Common myeloid progenitor, CD34-positive (primary cell): ENCODE results near the gene HDAC8.
"Not testable (repeated sequence)": the region's sequence is repeated elsewhere in the genome, so short reads cannot be mapped to it uniquely, and the experiment has no call there.

Experiments used
- CTCF ChIA-PET: fragments of 350-600 bp; sonication (Branson Sonifier 250); formaldehyde crosslinking; loops from one replicate; lab custom pipeline; 2021; ENCODE audit warnings: antibody characterized with exemption; lab: Charles Lee
- POLR2A ChIA-PET: fragments of 350-600 bp; sonication (Branson Sonifier 250); formaldehyde crosslinking; loops from one replicate; lab custom pipeline; 2021; ENCODE audit warnings: antibody characterized with exemption; lab: Charles Lee
- DNase-seq, 3 donors: peaks; one replicate each; pipeline versions ENCODE4 v3.0.0 to v3.0.0-alpha.2; 2013
- H3K27ac ChIP-seq, 2 experiments: 1 replicate in 1 of 2; 2 replicates in 1 of 2; pipeline ENCODE4 v1.7.0; 2013; ENCODE audit warnings: inconsistent platforms in 2 of 2, low read length in 2 of 2, mild to moderate bottlenecking in 2 of 2, low read depth in 1 of 2, moderate library complexity in 1 of 2; ENCODE audit not compliant: severe bottlenecking in 2 of 2, insufficient read depth in 1 of 2, poor library complexity in 1 of 2
- H3K27me3 ChIP-seq, 5 experiments: replicated peaks in 2 of 5; 1 replicate in 3 of 5; 2 replicates in 2 of 5; pipeline versions ENCODE4 v1.6.1 to v1.7.0; 2013; ENCODE audit warnings: low read length in 4 of 5, mild to moderate bottlenecking in 2 of 5, moderate library complexity in 2 of 5, inconsistent platforms in 1 of 5; ENCODE audit not compliant: insufficient read depth in 5 of 5, control insufficient read depth in 4 of 5
- H3K36me3 ChIP-seq, 4 experiments: 1 replicate in 2 of 4; 2 replicates in 2 of 4; pipeline versions ENCODE4 v1.6.1 to v1.7.0; 2013; ENCODE audit warnings: low read length in 3 of 4, control low read depth in 1 of 4, mild to moderate bottlenecking in 1 of 4; ENCODE audit not compliant: control insufficient read depth in 4 of 4, insufficient read depth in 4 of 4
- H3K4me1 ChIP-seq, 4 experiments: 1 replicate in 3 of 4; 2 replicates in 1 of 4; pipeline versions ENCODE4 v1.6.1 to v1.7.1; 2013; ENCODE audit warnings: low read length in 3 of 4, mild to moderate bottlenecking in 3 of 4, control low read depth in 1 of 4, inconsistent platforms in 1 of 4, moderate library complexity in 1 of 4; ENCODE audit not compliant: control insufficient read depth in 4 of 4, insufficient read depth in 4 of 4; ENCODE audit errors: control extremely low read depth in 1 of 4
- H3K4me3 ChIP-seq, 7 experiments: 1 replicate in 4 of 7; 2 replicates in 3 of 7; pipeline versions ENCODE4 v1.5.1 to v1.7.0; 2013; ENCODE audit warnings: mild to moderate bottlenecking in 7 of 7, low read length in 6 of 7, moderate library complexity in 6 of 7, inconsistent platforms in 2 of 7, low read depth in 2 of 7, control low read depth in 1 of 7; ENCODE audit not compliant: insufficient read depth in 4 of 7, control insufficient read depth in 1 of 7; ENCODE audit errors: extremely low read depth in 1 of 7
- H3K9me3 ChIP-seq, 5 experiments: 1 replicate in 4 of 5; 2 replicates in 1 of 5; pipeline versions ENCODE4 v1.6.1 to v1.7.1; 2013; ENCODE audit warnings: low read length in 4 of 5, mild to moderate bottlenecking in 2 of 5, inconsistent platforms in 1 of 5, low read depth in 1 of 5, moderate library complexity in 1 of 5; ENCODE audit not compliant: control insufficient read depth in 4 of 5, insufficient read depth in 2 of 5; ENCODE audit errors: control extremely low read depth in 1 of 5
- WGBS: methylation state at CpG from one replicate; pipeline ENCODE4 v1.1.5; 2013; ENCODE audit not compliant: insufficient coverage; 5-methylcytosine and 5-hydroxymethylcytosine counted together

The HDAC8 gene

GRCh38 chrX:72465889-72466288 is 106.8 kb downstream of the HDAC8 start:
- ChIA-PET POLR2A (no interaction called here), CTCF (no interaction called here)
- peaks cover 0 to 6% (median 0%) of the 10 kb centered on the region in 5 experiments for H3K27me3 ChIP-seq
- no peak overlapping the region for H3K27ac ChIP-seq
- H3K4me1 ChIP-seq: no peaks in the 10 kb centered on the region
- no CpG with 5 or more reads among the region's 2 CpGs for whole genome bisulfite sequencing
- no peak for DNase-seq
- H3K9me3 ChIP-seq: no peaks in the 10 kb centered on the region
- no peak overlapping the region for H3K4me3 ChIP-seq
- peaks cover 0 to 17% (median 10%) of the 10 kb centered on the region in 4 experiments for H3K36me3 ChIP-seq

- H3K9me3 ChIP-seq: no peaks in the 10 kb centered on the region
- no peak overlapping the region for H3K27ac ChIP-seq
- 62% methylated on average over 4 of the region's 5 CpGs for WGBS
- ChIA-PET CTCF (no interaction called here), POLR2A (no interaction called here)
- H3K4me3 ChIP-seq: no peak overlapping the region
- DNase-seq: no peak
- H3K36me3 ChIP-seq: peaks cover 0 to 15% (median 10%) of the 10 kb centered on the region in 4 experiments
- H3K27me3 ChIP-seq: peaks cover 0 to 6% (median 0%) of the 10 kb centered on the region in 5 experiments
- no peaks in the 10 kb centered on the region for H3K4me1 ChIP-seq
Measured at GRCh38 chrX:72461766-72462165, 110.9 kb downstream of the HDAC8 start.

GRCh38 chrX:72461288-72461687 is 111.4 kb downstream of the HDAC8 start:
- Histone ChIP-seq H3K4me1 (no peaks in the 10 kb centered on the region), H3K9me3 (no peaks in the 10 kb centered on the region), H3K4me3 (no peak overlapping the region), H3K27me3 (peaks cover 0 to 6% (median 0%) of the 10 kb centered on the region in 5 experiments), H3K36me3 (peaks cover 0 to 15% (median 10%) of the 10 kb centered on the region in 4 experiments), H3K27ac (no peak overlapping the region)
- ChIA-PET POLR2A (no interaction called here), CTCF (no interaction called here)
- no peak for DNase-seq
- no CpG with 5 or more reads among the region's 2 CpGs for WGBS

GRCh38 chrX:72460715-72461114 is 111.9 kb downstream of the HDAC8 start:
- no peak for DNase-seq
- peaks cover 0 to 15% (median 10%) of the 10 kb centered on the region in 4 experiments for H3K36me3 ChIP-seq
- H3K27ac ChIP-seq: no peak overlapping the region
- peaks cover 0 to 6% (median 0%) of the 10 kb centered on the region in 5 experiments for H3K27me3 ChIP-seq
- H3K4me3 ChIP-seq: no peak overlapping the region
- H3K4me1 ChIP-seq: no peaks in the 10 kb centered on the region
- no peaks in the 10 kb centered on the region for H3K9me3 ChIP-seq
- WGBS: no CpG with 5 or more reads among the region's 1 CpG
- POLR2A ChIA-PET: no interaction called here
- CTCF ChIA-PET: interaction anchor here (0.6 kb wide), 1 partner anchor 1366 kb away, joined by 3 read pairs; no protein-coding TSS in a partner anchor

- H3K27ac ChIP-seq, H3K27me3 ChIP-seq, H3K36me3 ChIP-seq, H3K4me3 ChIP-seq, DNase-seq, H3K9me3 ChIP-seq, CTCF ChIA-PET, POLR2A ChIA-PET, H3K4me1 ChIP-seq: not testable (repeated sequence)
- WGBS: no CpG with 5 or more reads among the region's 1 CpG
Measured at GRCh38 chrX:72449034-72449433, 123.6 kb downstream of the HDAC8 start.

GRCh38 chrX:72440764-72441163 is 131.9 kb downstream of the HDAC8 start:
- H3K4me1 ChIP-seq, DNase-seq, POLR2A ChIA-PET, H3K27ac ChIP-seq, H3K27me3 ChIP-seq, H3K9me3 ChIP-seq, H3K4me3 ChIP-seq, CTCF ChIA-PET: not testable (repeated sequence)
- peaks cover 0 to 11% (median 0%) of the 10 kb centered on the region in 4 experiments for H3K36me3 ChIP-seq
- 100% methylated on average over 3 of the region's 16 CpGs for WGBS

- CTCF ChIA-PET: no interaction called here
- POLR2A ChIA-PET: no interaction called here
- H3K9me3 ChIP-seq: peaks cover 0 to 8% (median 2%) of the 10 kb centered on the region in 5 experiments
Measured at GRCh38 chrX:72436010-72436409, 136.6 kb downstream of the HDAC8 start.

More at GRCh38 chrX:72436010-72436409, 136.6 kb downstream of the HDAC8 start:
- Histone ChIP-seq H3K27ac (no peak overlapping the region), H3K27me3 (no peaks in the 10 kb centered on the region), H3K4me3 (no peak overlapping the region), H3K36me3 (peaks cover 0 to 14% (median under 1%) of the 10 kb centered on the region in 4 experiments), H3K4me1 (no peaks in the 10 kb centered on the region)
- DNase-seq: peak in 1 of 3 donors; percentile 10
